HFF-Myc (cell line): Measurements from ENCODE around the gene LRRC63.

ENCODE experiments used
- DNase-seq: peaks from one replicate; pipeline ENCODE4 v3.0.0-alpha.2; 2011; ENCODE audit warnings: low read depth; ENCODE audit errors: extremely low read depth
- H3K4me3 ChIP-seq: replicated peaks from 2 replicates; pipeline ENCODE4 v1.5.1; 2011; ENCODE audit warnings: low read depth, mild to moderate bottlenecking, control low read depth, low read length
- CTCF ChIP-seq: IDR thresholded peaks from 2 replicates; pipeline ENCODE4 v1.5.1; 2012; ENCODE audit warnings: mild to moderate bottlenecking, low read depth, low read length, control low read depth; ENCODE audit errors: missing control alignments

The LRRC63 gene

GRCh38 chr13:46168341-46168740 is 43.4 kb upstream of the LRRC63 start:
- no peak for TF ChIP-seq CTCF
- H3K4me3 ChIP-seq = no peak overlapping the region
- DNase-seq = no peak

GRCh38 chr13:46168783-46169182 is 42.9 kb upstream of the LRRC63 start:
- DNase-seq = no peak
- no peak overlapping the region for H3K4me3 ChIP-seq
- no peak for TF ChIP-seq CTCF

GRCh38 chr13:46169758-46170157 is 42.0 kb upstream of the LRRC63 start:
- DNase-seq = no peak
- no peak for TF ChIP-seq CTCF
- no peak overlapping the region for H3K4me3 ChIP-seq

- DNase-seq = no peak
- no peak for TF ChIP-seq CTCF
- H3K4me3 ChIP-seq = no peak overlapping the region
Measured at GRCh38 chr13:46170268-46170667, 41.5 kb upstream of the LRRC63 start.

GRCh38 chr13:46170687-46171086 is 41.0 kb upstream of the LRRC63 start:
- DNase-seq = no peak
- TF ChIP-seq CTCF = no peak
- no peak overlapping the region for H3K4me3 ChIP-seq

GRCh38 chr13:46171217-46171616 is 40.5 kb upstream of the LRRC63 start:
- no peak for DNase-seq
- no peak for TF ChIP-seq CTCF

GRCh38 chr13:46171739-46172138 is 40.0 kb upstream of the LRRC63 start:
- no peak overlapping the region for H3K4me3 ChIP-seq
- TF ChIP-seq CTCF = no peak
- DNase-seq = no peak

More at GRCh38 chr13:46171217-46171616, 40.5 kb upstream of the LRRC63 start:
- no peak overlapping the region for H3K4me3 ChIP-seq
